NCI-H2081 (cell line): ENCODE measurements around the gene TRIM26.
"Not testable (repeated sequence)": the region's sequence is repeated elsewhere in the genome, so short reads cannot be mapped to it uniquely, and the experiment has no call there.

Experiments used
- DNase-seq, 2 experiments: peaks; one replicate each; lab custom pipeline; 2025; lab: John Stamatoyannopoulos, UW

TRIM26 gene

GRCh38 chr6:30154709-30155519, 58.3 kb downstream of the TRIM26 start:
- no peak for DNase-seq

- DNase-seq: no peak
Observed at GRCh38 chr6:30154061-30154460, 59.1 kb downstream of the TRIM26 start.

GRCh38 chr6:30152910-30153610, 60.1 kb downstream of the TRIM26 start:
- DNase-seq: no peak

GRCh38 chr6:30152016-30152673, 61.1 kb downstream of the TRIM26 start:
- no peak for DNase-seq

GRCh38 chr6:30151580-30151979, 61.6 kb downstream of the TRIM26 start:
- no peak for DNase-seq

- no peak for DNase-seq
Observed at GRCh38 chr6:30150671-30151395, 62.4 kb downstream of the TRIM26 start.

- no peak for DNase-seq
Observed at GRCh38 chr6:30149858-30150550, 63.2 kb downstream of the TRIM26 start.

- no peak for DNase-seq
Observed at GRCh38 chr6:30149234-30149633, 64.0 kb downstream of the TRIM26 start.

GRCh38 chr6:30147096-30147495, 66.1 kb downstream of the TRIM26 start:
- no peak for DNase-seq

GRCh38 chr6:30145818-30146217, 67.4 kb downstream of the TRIM26 start:
- no peak for DNase-seq

- DNase-seq: no peak
Observed at GRCh38 chr6:30144811-30145210, 68.4 kb downstream of the TRIM26 start.

GRCh38 chr6:30143780-30144179, 69.4 kb downstream of the TRIM26 start:
- no peak for DNase-seq

- no peak for DNase-seq
Observed at GRCh38 chr6:30142665-30143064, 70.5 kb downstream of the TRIM26 start.

- DNase-seq: not testable (repeated sequence)
Observed at GRCh38 chr6:30140240-30140639, 73.0 kb downstream of the TRIM26 start.

GRCh38 chr6:30136570-30137286, 76.5 kb downstream of the TRIM26 start:
- no peak for DNase-seq

- DNase-seq: no peak
Observed at GRCh38 chr6:30135757-30136156, 77.4 kb downstream of the TRIM26 start, which contains the start of gene TRIM40. TRIM40 (plus strand) TSS chr6:30136140; CDS start chr6:30137037, 897 bp downstream.

- DNase-seq: no peak
Observed at GRCh38 chr6:30135147-30135546, 78.1 kb downstream of the TRIM26 start.
